ENCODE results near the gene SLC5A4.
"Not testable (repeated sequence)": the region's sequence is repeated elsewhere in the genome, so short reads cannot be mapped to it uniquely, and the experiment has no call there.

SLC5A4 gene

GRCh38 chr22:32191021-32191420 lies 64.1 kb downstream of the SLC5A4 start:
- not testable (repeated sequence) for H3K9ac ChIP-seq (ENCODE audit: low read length); H3K9me3 ChIP-seq (ENCODE audit: control insufficient read depth, low read length); H3K4me1 ChIP-seq (ENCODE audit: control insufficient read depth, insufficient read depth, low read length); H3K4me3 ChIP-seq (ENCODE audit: low read length); H3K27me3 ChIP-seq (ENCODE audit: control insufficient read depth, insufficient read depth, low read length); H3K36me3 ChIP-seq (ENCODE audit: control insufficient read depth, insufficient read depth, low read length)

GRCh38 chr22:32185821-32186220 lies 69.3 kb downstream of the SLC5A4 start:
- H3K4me3 ChIP-seq (ENCODE audit: low read length) = no peak overlapping the region
- H3K4me1 ChIP-seq (ENCODE audit: control insufficient read depth, insufficient read depth, low read length) = no peaks in the 10 kb centered on the region
- H3K36me3 ChIP-seq (ENCODE audit: control insufficient read depth, insufficient read depth, low read length) = no peaks in the 10 kb centered on the region
- H3K9me3 ChIP-seq (ENCODE audit: control insufficient read depth, low read length) = no peaks in the 10 kb centered on the region
- H3K9ac ChIP-seq (ENCODE audit: low read length) = no peak overlapping the region
- no peaks in the 10 kb centered on the region for H3K27me3 ChIP-seq (ENCODE audit: control insufficient read depth, insufficient read depth, low read length)

- no peaks in the 10 kb centered on the region for H3K4me1 ChIP-seq (ENCODE audit: control insufficient read depth, insufficient read depth, low read length)
- no peaks in the 10 kb centered on the region for H3K36me3 ChIP-seq (ENCODE audit: control insufficient read depth, insufficient read depth, low read length)
- H3K9me3 ChIP-seq (ENCODE audit: control insufficient read depth, low read length) = no peaks in the 10 kb centered on the region
- no peak overlapping the region for H3K4me3 ChIP-seq (ENCODE audit: low read length)
- no peaks in the 10 kb centered on the region for H3K27me3 ChIP-seq (ENCODE audit: control insufficient read depth, insufficient read depth, low read length)
- no peak overlapping the region for H3K9ac ChIP-seq (ENCODE audit: low read length)
Observed at GRCh38 chr22:32183625-32184024, 71.5 kb downstream of the SLC5A4 start.

- no peaks in the 10 kb centered on the region for H3K36me3 ChIP-seq (ENCODE audit: control insufficient read depth, insufficient read depth, low read length)
- peaks cover 10% of the 10 kb centered on the region for H3K27me3 ChIP-seq (ENCODE audit: control insufficient read depth, insufficient read depth, low read length)
- no peaks in the 10 kb centered on the region for H3K4me1 ChIP-seq (ENCODE audit: control insufficient read depth, insufficient read depth, low read length)
- H3K4me3 ChIP-seq (ENCODE audit: low read length) = no peak overlapping the region
- H3K9ac ChIP-seq (ENCODE audit: low read length) = no peak overlapping the region
- H3K9me3 ChIP-seq (ENCODE audit: control insufficient read depth, low read length) = no peaks in the 10 kb centered on the region
Observed at GRCh38 chr22:32181043-32181442, 74.1 kb downstream of the SLC5A4 start.

- H3K36me3 ChIP-seq (ENCODE audit: control insufficient read depth, insufficient read depth, low read length) = no peaks in the 10 kb centered on the region
- no peak overlapping the region for H3K9ac ChIP-seq (ENCODE audit: low read length)
- peaks cover 15% of the 10 kb centered on the region for H3K27me3 ChIP-seq (ENCODE audit: control insufficient read depth, insufficient read depth, low read length)
- H3K4me1 ChIP-seq (ENCODE audit: control insufficient read depth, insufficient read depth, low read length) = no peaks in the 10 kb centered on the region
- no peak overlapping the region for H3K4me3 ChIP-seq (ENCODE audit: low read length)
- no peaks in the 10 kb centered on the region for H3K9me3 ChIP-seq (ENCODE audit: control insufficient read depth, low read length)
Observed at GRCh38 chr22:32177221-32177765, 77.9 kb downstream of the SLC5A4 start.

GRCh38 chr22:32175683-32176644 lies 79.2 kb downstream of the SLC5A4 start:
- Histone ChIP-seq H3K36me3 (ENCODE audit: control insufficient read depth, insufficient read depth, low read length) (no peaks in the 10 kb centered on the region), H3K9me3 (ENCODE audit: control insufficient read depth, low read length) (no peaks in the 10 kb centered on the region), H3K4me3 (ENCODE audit: low read length) (no peak overlapping the region), H3K9ac (ENCODE audit: low read length) (no peak overlapping the region), H3K4me1 (ENCODE audit: control insufficient read depth, insufficient read depth, low read length) (no peaks in the 10 kb centered on the region), H3K27me3 (ENCODE audit: control insufficient read depth, insufficient read depth, low read length) (peaks cover 15% of the 10 kb centered on the region)

GRCh38 chr22:32175115-32175514 lies 80.0 kb downstream of the SLC5A4 start:
- Histone ChIP-seq H3K36me3 (ENCODE audit: control insufficient read depth, insufficient read depth, low read length) (no peaks in the 10 kb centered on the region), H3K4me3 (ENCODE audit: low read length) (no peak overlapping the region), H3K4me1 (ENCODE audit: control insufficient read depth, insufficient read depth, low read length) (no peaks in the 10 kb centered on the region), H3K9ac (ENCODE audit: low read length) (no peak overlapping the region), H3K27me3 (ENCODE audit: control insufficient read depth, insufficient read depth, low read length) (peaks cover 15% of the 10 kb centered on the region), H3K9me3 (ENCODE audit: control insufficient read depth, low read length) (no peaks in the 10 kb centered on the region)

Measured in mucosa of stomach (tissue), 1 donor.